ENCODE data around the gene UBE3D. TPM values are rescaled to one million over a fixed set of nuclear protein-coding genes. Genes with fewer than 3 reads are reported as not detected.
"Not testable (repeated sequence)": the region's sequence is repeated elsewhere in the genome, so short reads cannot be mapped to it uniquely, and the experiment has no call there.

The UBE3D gene
- total RNA-seq, 1 donor from 2014 or later: 2.5 TPM

DNA sequence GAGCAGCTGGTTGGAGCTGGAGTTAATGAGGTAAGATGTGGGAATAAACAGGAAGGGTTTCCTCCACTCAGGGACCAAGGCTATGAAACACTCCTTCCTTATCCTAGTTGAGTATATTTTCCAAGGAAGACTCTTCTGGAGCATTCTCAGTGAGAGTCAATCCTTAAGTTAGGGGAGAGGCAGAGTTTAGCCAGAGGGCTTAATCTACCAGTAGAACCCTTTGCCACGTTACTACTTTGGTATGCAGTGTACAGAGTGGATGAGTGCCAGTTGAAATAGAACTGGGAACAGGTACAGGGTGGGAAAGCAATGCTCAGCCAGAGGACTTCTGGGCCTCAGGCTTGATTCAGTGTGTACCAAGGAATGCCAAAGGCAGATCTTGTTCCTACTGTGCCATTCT is 114.3 kb downstream of the UBE3D start:
- intact Hi-C loops (cut with micrococcal nuclease): no loop called here
- H3K27ac ChIP-seq (replicated peaks): no peak overlapping the region
- peaks cover 12% of the 10 kb centered on the region for H3K4me1 ChIP-seq
- H3K27me3 ChIP-seq (ENCODE audit: low read depth): no peaks in the 10 kb centered on the region
- DNase-seq: no peak
- no peaks in the 10 kb centered on the region for H3K36me3 ChIP-seq
- peaks cover 12% of the 10 kb centered on the region for H3K9me3 ChIP-seq (replicated peaks)
- TF ChIP-seq, protein P1, sequence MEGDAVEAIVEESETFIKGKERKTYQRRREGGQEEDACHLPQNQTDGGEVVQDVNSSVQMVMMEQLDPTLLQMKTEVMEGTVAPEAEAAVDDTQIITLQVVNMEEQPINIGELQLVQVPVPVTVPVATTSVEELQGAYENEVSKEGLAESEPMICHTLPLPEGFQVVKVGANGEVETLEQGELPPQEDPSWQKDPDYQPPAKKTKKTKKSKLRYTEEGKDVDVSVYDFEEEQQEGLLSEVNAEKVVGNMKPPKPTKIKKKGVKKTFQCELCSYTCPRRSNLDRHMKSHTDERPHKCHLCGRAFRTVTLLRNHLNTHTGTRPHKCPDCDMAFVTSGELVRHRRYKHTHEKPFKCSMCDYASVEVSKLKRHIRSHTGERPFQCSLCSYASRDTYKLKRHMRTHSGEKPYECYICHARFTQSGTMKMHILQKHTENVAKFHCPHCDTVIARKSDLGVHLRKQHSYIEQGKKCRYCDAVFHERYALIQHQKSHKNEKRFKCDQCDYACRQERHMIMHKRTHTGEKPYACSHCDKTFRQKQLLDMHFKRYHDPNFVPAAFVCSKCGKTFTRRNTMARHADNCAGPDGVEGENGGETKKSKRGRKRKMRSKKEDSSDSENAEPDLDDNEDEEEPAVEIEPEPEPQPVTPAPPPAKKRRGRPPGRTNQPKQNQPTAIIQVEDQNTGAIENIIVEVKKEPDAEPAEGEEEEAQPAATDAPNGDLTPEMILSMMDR (IDR thresholded peaks at IDR 0.05; ENCODE audit: borderline replicate concordance): no peak
- H3K4me3 ChIP-seq: no peak overlapping the region

DNA sequence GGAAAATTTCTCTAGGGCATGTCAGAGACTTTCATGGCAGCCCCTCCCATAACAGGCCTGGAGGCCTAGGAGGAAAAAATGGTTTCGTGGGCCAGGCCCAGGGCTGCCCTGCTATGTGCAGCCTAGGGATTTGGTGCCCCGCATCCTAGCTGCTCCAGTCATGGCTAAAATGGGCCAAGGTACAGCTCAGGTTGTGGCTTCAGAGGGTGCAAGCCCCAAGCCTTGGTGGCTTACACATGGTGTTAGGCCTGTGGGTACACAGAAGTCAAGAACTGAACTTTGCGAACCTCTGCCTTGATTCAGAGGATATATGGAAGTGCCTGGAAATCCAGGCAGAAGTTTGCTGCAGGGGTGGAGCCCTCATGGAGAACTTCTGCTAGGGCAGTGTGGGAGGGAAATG is 134.7 kb downstream of the UBE3D start:
- H3K27ac ChIP-seq (replicated peaks); DNase-seq; intact Hi-C loops (cut with micrococcal nuclease); H3K4me3 ChIP-seq; H3K4me1 ChIP-seq; H3K27me3 ChIP-seq (ENCODE audit: low read depth): not testable (repeated sequence)
- Histone ChIP-seq H3K36me3 (peaks cover 28% of the 10 kb centered on the region), H3K9me3 (replicated peaks) (peaks cover 18% of the 10 kb centered on the region)

DNA sequence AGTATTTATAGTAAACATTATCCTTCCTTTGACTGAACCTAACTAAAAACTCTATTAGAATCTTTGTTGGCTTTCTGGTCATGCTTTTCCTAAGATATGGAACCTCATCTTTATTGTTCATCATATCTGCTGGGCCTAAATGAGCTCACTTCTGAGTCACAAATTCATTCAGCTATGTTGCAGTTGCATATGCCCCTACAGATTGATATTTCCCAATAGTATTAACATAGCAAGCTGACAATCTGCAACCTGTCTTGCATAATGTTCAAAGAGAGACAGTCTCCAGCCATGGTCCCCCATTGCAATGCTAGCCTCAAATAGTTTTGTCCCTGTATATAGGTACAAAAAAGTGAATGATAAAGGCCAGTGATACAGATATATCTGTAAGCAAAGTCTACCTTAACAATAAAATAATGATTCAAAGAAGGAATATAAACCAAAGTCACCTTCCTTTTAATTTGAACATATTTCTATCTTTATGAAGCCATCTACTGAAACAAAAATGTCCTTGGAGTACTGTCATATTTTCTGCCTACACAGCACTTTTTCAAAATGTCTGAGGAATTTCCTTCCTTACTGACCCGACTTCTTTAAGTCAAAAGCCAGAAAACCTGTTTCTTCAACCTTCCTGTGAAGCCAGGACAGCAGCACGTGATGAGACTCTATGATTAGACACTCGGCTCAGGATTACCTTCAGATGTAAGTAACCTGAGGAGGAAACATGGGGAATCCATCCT is 140.7 kb downstream of the UBE3D start:
- no peak for DNase-seq
- intact Hi-C loops (cut with micrococcal nuclease): no loop called here
- Histone ChIP-seq H3K27me3 (ENCODE audit: low read depth) (no peaks in the 10 kb centered on the region), H3K4me1 (no peaks in the 10 kb centered on the region), H3K9me3 (replicated peaks) (no peaks in the 10 kb centered on the region), H3K4me3 (no peak overlapping the region), H3K36me3 (no peaks in the 10 kb centered on the region), H3K27ac (replicated peaks) (no peak overlapping the region)
- TF ChIP-seq, protein P1 (IDR thresholded peaks at IDR 0.05; ENCODE audit: borderline replicate concordance): no peak

DNA sequence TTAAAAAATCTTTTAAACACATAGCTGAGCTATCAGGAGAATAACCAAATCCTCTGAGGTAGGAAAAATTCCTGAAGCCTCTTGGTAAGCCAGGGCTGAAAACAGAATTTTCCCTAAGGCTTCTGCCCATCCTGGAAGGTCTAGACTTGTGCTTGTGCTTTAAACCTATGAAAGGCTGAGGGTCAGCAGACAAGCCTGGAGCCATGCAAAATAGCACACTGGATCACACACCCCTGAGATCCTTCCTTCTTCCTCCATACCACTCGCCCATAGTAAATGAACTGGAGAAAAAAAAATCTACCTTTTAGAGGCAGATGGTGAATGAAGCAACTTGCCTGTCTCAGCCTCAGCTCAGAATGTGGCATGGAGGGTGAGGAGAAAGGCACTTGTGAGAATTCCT is 144.4 kb downstream of the UBE3D start:
- no peak for DNase-seq
- no peaks in the 10 kb centered on the region for H3K9me3 ChIP-seq (replicated peaks)
- intact Hi-C loops (cut with micrococcal nuclease): no loop called here
- TF ChIP-seq, protein P1 (IDR thresholded peaks at IDR 0.05; ENCODE audit: borderline replicate concordance): no peak
- H3K27ac ChIP-seq (replicated peaks): no peak overlapping the region
- H3K27me3 ChIP-seq (ENCODE audit: low read depth): no peaks in the 10 kb centered on the region
- no peaks in the 10 kb centered on the region for H3K36me3 ChIP-seq
- no peak overlapping the region for H3K4me3 ChIP-seq
- H3K4me1 ChIP-seq: peaks cover 8% of the 10 kb centered on the region

DNA sequence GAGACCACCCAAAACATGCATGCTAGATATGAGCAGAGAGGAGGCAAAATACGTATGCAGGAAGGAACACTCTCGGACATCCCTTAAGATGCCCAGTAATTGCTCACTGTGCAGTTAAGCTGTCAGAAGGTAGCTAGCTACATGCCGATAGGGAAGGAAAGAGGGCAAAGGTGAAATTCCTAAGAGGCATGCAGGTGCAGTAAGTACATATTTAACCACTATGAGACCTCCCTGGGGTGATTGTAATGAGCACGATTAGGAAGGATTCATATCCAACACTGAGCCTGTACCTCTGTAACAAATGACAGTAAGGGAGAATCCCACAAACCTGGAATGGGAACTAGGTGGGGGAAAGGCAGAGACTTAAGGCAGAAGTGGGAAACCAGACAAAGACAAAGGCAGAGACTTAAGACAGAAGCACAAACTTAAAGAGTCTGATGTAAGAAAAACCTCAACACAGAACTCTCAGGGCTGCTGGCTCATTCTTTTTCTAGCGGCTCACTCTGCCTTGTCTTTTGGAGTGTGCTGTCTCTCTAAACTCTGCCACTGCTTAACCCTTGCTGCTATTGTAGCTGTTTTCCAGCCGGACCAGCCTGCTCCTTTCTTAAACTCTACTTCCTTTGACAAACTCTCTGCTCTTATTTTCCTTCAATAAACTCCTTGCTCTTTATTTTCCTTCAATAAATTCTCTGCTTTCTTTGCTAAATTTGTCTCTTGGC is 148.1 kb downstream of the UBE3D start:
- TF ChIP-seq, protein P1 (IDR thresholded peaks at IDR 0.05; ENCODE audit: borderline replicate concordance): no peak
- Histone ChIP-seq H3K27me3 (ENCODE audit: low read depth) (no peaks in the 10 kb centered on the region), H3K9me3 (replicated peaks) (no peaks in the 10 kb centered on the region), H3K27ac (replicated peaks) (no peak overlapping the region), H3K4me1 (peaks cover 8% of the 10 kb centered on the region), H3K36me3 (no peaks in the 10 kb centered on the region), H3K4me3 (no peak overlapping the region)
- intact Hi-C loops (cut with micrococcal nuclease): no loop called here
- no peak for DNase-seq

DNA sequence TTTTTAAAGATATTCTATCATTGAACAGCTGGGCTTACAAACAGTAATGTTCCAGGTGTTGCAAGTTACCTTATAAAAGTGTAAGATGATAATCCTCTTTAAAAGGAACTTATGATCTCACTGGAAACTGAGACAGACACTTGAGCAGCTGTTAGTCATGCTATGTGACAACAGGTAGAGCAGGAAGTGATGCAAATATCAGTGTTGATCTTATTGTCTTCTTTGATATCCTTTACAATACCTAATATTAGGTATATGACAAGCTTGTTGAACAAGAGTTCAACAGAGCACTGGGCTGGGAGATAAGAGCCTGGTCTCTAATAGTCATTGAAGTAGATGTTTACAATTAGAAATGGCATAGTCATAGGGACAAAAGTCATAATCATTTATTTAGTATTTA is 150.0 kb downstream of the UBE3D start:
- TF ChIP-seq, protein P1 (IDR thresholded peaks at IDR 0.05; ENCODE audit: borderline replicate concordance): no peak
- Histone ChIP-seq H3K27me3 (ENCODE audit: low read depth) (no peaks in the 10 kb centered on the region), H3K36me3 (no peaks in the 10 kb centered on the region), H3K9me3 (replicated peaks) (no peaks in the 10 kb centered on the region), H3K4me3 (no peak overlapping the region), H3K4me1 (peaks cover 17% of the 10 kb centered on the region), H3K27ac (replicated peaks) (no peak overlapping the region)
- intact Hi-C loops (cut with micrococcal nuclease): no loop called here
- DNase-seq: no peak
